ENCODE results near the gene FBXO41. TPM values are rescaled to one million over a fixed set of nuclear protein-coding genes. Genes with fewer than 3 reads are reported as not detected.

FBXO41 gene
- total RNA-seq, 2 experiments from 2014 or later, result 15.2 to 15.6 TPM

DNA sequence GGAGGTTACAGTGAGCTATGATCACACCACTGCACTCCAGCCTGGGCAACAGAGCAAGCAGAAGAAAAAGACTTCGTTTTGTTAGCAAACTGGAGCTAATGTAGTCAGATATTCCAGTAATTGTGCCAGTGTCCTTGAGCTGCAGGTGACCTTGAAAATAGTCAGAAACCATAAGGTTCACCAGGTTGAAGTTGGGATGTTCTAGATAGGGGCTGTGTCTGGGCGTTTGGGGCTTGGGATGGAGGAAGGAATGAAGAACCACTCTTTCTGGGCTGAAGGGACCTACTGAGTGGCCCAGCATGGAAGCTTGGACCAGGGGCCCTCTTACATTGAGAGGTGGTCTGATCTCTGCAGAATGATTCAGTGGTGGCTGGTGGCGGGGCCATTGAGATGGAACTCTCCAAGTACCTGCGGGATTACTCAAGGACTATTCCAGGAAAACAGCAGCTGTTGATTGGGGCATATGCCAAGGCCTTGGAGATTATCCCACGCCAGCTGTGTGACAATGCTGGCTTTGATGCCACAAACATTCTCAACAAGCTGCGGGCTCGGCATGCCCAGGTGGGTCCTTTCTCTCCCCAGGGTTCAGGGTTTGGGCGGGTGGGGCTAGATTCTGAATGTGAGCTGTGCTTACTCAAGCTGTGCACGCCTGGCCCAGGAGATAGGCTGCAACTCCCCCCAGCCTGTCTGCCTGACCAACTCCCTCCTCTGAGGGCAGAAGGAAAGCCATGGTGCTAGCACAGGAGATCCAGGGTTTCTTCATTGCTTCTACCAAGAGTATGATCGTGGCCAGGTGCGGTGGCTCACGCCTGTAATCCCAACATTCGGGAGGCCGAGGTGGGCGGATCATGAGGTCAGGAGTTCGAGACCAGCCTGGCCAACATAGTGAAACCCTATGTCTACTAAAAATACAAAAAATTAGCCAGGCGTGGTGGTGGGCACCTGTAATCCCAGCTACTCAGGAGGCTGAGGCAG is 33.1 kb downstream of the FBXO41 start:
- Mint-ChIP-seq H3K36me3 (peaks cover 47% of the 10 kb centered on the region), H3K4me3 (no peak overlapping the region), H3K27me3 (no peaks in the 10 kb centered on the region), H3K9me3 (no peaks in the 10 kb centered on the region), H3K27ac (no peak overlapping the region), H3K4me1 (ENCODE audit: low read depth) (peaks cover 5% of the 10 kb centered on the region)
- ChIA-PET POLR2A (interaction anchor here (0.6 kb wide), 1 partner anchor 16 kb away, joined by 3 read pairs; no protein-coding TSS in a partner anchor), CTCF (no interaction called here)
- no peak for DNase-seq
- intact Hi-C loops (cut with micrococcal nuclease), result no loop called here

DNA sequence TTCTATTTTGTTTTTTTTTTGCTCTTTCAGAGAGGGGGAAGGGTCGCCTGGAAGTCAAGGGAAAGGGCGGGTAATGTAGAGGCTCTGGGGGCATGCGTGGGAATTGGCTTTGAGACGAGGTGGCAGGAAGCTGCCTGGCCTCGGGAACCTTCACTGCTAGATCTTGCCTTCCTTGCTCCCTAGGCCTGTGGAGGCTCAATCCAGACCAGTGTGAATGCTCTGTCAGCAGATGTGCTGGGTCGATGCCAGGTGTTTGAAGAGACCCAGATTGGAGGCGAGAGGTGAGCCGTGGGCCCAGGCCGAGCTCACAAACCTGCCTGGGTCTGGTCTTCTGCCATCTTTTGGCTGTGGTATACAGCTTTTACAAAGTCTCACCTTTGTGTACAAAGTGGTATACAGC is 34.6 kb downstream of the FBXO41 start:
- intact Hi-C loops (cut with micrococcal nuclease), result no loop called here
- no peak overlapping the region for H3K4me3 Mint-ChIP-seq
- H3K9me3 Mint-ChIP-seq, result no peaks in the 10 kb centered on the region
- no peaks in the 10 kb centered on the region for H3K27me3 Mint-ChIP-seq
- no peak overlapping the region for H3K27ac Mint-ChIP-seq
- peaks cover 11% of the 10 kb centered on the region for H3K4me1 Mint-ChIP-seq (ENCODE audit: low read depth)
- no peak for DNase-seq
- POLR2A ChIA-PET, result no interaction called here
- CTCF ChIA-PET, result no interaction called here
- H3K36me3 Mint-ChIP-seq, result peaks cover 58% of the 10 kb centered on the region

DNA sequence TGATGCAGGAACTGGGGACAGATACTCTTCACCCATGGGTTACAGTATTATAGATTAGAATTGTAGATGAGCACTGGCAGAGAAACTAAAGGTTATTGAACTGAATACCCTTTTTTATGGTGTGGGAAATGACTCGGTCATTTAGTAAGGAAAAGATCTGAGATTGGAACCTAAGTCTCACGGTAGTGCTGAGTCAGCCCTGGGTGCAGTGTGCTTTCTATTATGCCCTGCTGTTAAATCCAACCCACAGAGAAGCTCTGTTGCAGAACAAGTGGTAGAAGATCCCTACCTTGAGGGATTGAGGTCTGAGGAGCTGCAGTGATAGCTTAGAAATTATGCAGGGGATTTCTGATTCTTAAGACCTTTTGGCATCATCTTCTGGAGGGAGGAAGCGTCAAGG is 37.4 kb downstream of the FBXO41 start:
- Mint-ChIP-seq H3K27ac (peak overlapping the region; percentile 16), H3K9me3 (no peaks in the 10 kb centered on the region), H3K4me3 (no peak overlapping the region), H3K36me3 (peaks cover 71% of the 10 kb centered on the region), H3K27me3 (no peaks in the 10 kb centered on the region), H3K4me1 (ENCODE audit: low read depth) (peaks cover 21% of the 10 kb centered on the region)
- intact Hi-C loops (cut with micrococcal nuclease), result no loop called here
- ChIA-PET POLR2A (no interaction called here), CTCF (interaction anchor here (1.5 kb wide), 1 partner anchor 43 kb away, joined by 8 read pairs; no protein-coding TSS in a partner anchor)
- no peak for DNase-seq

DNA sequence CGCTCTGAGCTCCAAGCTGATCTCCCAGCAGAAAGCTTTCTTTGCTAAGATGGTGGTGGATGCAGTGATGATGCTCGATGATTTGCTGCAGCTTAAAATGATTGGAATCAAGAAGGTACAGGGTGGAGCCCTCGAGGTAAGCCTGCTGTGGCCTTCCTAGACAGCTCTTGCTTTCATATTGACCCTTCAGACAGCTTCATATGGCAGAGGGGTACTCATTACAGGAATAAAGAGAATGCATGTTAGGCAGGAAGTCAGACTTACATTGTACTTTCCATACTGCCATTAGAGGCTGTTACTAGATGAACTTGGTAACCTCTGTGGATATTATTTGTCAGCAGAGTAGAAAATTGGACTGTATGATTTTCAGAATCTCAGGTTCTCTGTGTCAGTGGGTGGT is 39.7 kb downstream of the FBXO41 start:
- Mint-ChIP-seq H3K4me1 (ENCODE audit: low read depth) (peaks cover 23% of the 10 kb centered on the region), H3K27ac (peak overlapping the region; percentile 62), H3K4me3 (no peak overlapping the region), H3K36me3 (peaks cover 61% of the 10 kb centered on the region), H3K27me3 (no peaks in the 10 kb centered on the region), H3K9me3 (no peaks in the 10 kb centered on the region)
- no peak for DNase-seq
- intact Hi-C loops (cut with micrococcal nuclease), result no loop called here
- CTCF ChIA-PET, result interaction anchor here (1.1 to 1.5 kb wide), 2 partner anchors 32 to 45 kb away, joined by 4 to 7 read pairs; no protein-coding TSS in a partner anchor
- POLR2A ChIA-PET, result interaction anchor here (1.8 to 3.6 kb wide), 2 partner anchors 9 to 10 kb away, joined by 7 to 18 read pairs; partner anchors contain the start of gene CCT7

DNA sequence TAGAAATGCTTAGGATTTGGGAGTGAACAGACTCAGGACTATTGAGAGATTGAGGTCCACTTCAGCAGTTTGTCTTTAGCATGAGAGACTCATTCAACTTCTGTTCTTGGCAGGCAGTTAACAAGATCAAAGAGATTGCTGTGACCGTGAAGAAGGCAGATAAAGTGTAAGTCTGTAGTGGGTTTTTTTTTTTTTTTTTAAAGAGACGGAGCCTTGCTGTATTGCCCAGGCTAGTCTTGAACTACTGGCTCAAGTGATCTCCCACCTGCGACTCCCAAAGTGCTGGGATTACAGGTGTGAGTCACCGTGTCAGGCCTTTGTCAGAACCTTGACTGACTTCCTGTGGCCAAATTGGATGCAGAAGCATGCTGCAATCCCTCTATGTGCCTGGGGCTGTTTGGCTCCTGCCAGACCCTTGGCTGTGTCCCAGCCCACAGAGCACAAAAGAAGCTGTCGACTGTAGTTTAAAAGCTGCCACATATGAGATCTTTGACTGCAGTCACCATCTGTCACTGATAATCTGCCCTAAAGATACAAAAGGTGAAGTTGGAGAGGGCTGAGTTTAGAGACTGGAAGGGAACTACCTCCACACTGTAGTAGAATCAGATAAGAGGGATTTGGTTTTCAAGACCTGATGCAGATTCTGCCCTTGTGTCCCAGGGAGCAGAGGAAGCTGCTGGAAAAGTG is 40.3 kb downstream of the FBXO41 start:
- no peak for DNase-seq
- CTCF ChIA-PET, result interaction anchor here (1.1 to 1.5 kb wide), 2 partner anchors 32 to 45 kb away, joined by 4 to 7 read pairs; no protein-coding TSS in a partner anchor
- Mint-ChIP-seq H3K36me3 (peaks cover 59% of the 10 kb centered on the region), H3K9me3 (no peaks in the 10 kb centered on the region), H3K4me3 (no peak overlapping the region), H3K27ac (peak overlapping the region; percentile 62), H3K4me1 (ENCODE audit: low read depth) (peaks cover 29% of the 10 kb centered on the region), H3K27me3 (no peaks in the 10 kb centered on the region)
- POLR2A ChIA-PET, result interaction anchor here (1.8 to 3.6 kb wide), 2 partner anchors 9 to 10 kb away, joined by 7 to 18 read pairs; partner anchors contain the start of gene CCT7
- intact Hi-C loops (cut with micrococcal nuclease), result no loop called here

DNA sequence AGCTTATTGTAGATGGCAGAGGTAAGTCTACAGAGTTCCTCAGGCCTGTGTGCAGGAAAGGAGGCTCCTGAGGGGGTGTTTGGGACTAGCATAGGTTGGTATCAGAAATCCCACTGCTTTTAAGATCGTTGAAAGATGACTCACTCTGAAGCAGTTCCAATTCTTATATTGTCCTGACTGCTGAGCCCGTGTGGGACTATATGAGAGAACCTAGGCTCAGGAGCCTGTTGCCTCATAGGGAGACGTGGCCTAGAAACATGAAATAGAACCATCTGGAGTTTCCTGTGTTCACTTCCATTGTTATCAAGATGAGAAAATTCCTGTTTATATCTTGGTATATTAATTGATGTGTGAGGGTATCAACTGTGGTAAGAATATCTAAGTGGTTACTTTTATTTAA is 44.5 kb downstream of the FBXO41 start:
- Mint-ChIP-seq H3K36me3 (peaks cover 46% of the 10 kb centered on the region), H3K27ac (peak overlapping the region; percentile 25), H3K27me3 (no peaks in the 10 kb centered on the region), H3K9me3 (no peaks in the 10 kb centered on the region), H3K4me3 (no peak overlapping the region), H3K4me1 (ENCODE audit: low read depth) (peaks cover 50% of the 10 kb centered on the region)
- DNase-seq, result no peak
- ChIA-PET POLR2A (no interaction called here), CTCF (interaction anchor here (1.8 to 10.2 kb wide), 2 partner anchors 27 to 51 kb away, joined by 4 to 70 read pairs; partner anchors contain the start of gene EGR4)
- intact Hi-C loops (cut with micrococcal nuclease), result loop anchor here (10.0 kb wide), 1 partner anchor 1215 kb away; the partner anchor contains the start of genes INO80B and WBP1

DNA sequence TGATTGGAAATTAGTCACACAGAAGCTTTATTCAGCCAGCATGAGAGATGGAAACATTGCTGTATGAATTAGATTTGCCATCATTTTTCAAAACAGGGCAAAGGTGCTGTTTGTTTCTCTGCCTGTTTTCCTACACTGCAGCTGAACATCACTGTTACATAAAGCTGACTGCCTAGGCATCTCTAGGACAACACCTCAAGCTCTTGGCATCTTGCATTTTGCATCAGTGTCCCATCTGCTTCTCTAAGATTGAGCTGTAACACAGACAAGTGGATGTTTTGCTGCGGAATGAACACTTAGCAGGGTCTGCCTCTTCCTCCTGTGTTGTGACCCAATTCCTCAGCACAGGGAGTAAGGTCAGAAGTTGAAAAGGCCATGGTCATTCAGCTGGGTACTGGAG is 45.3 kb downstream of the FBXO41 start:
- H3K4me1 Mint-ChIP-seq (ENCODE audit: low read depth), result peaks cover 43% of the 10 kb centered on the region
- peaks cover 40% of the 10 kb centered on the region for H3K36me3 Mint-ChIP-seq
- POLR2A ChIA-PET, result no interaction called here
- CTCF ChIA-PET, result interaction anchor here (1.8 to 10.2 kb wide), 2 partner anchors 27 to 52 kb away, joined by 4 to 70 read pairs; partner anchors contain the start of gene EGR4
- H3K27me3 Mint-ChIP-seq, result no peaks in the 10 kb centered on the region
- no peaks in the 10 kb centered on the region for H3K9me3 Mint-ChIP-seq
- no peak overlapping the region for H3K4me3 Mint-ChIP-seq
- intact Hi-C loops (cut with micrococcal nuclease), result loop anchor here (10.0 kb wide), 1 partner anchor 1216 kb away; the partner anchor contains the start of genes INO80B and WBP1
- no peak for DNase-seq
- peak overlapping the region; percentile 25 for H3K27ac Mint-ChIP-seq

DNA sequence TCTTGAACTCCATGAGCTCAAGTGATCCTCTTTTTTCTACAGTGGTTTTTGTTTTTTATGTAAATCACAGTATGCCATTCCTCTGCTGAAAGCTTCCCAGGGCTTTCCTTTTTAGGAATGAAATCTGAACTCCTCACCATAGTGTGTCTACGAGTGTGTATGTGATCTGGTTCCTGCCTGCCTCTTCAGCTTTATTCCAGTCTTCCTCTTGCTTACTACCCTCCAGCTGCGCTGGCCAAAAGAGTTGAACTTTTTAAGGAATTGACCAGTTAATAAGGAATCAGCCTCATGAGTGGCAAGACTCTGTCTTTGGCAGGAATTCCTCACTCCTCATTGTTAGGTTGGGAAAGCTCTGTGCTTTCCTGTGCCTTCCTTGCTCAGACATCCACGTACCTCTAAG is 46.1 kb downstream of the FBXO41 start:
- intact Hi-C loops (cut with micrococcal nuclease), result loop anchor here (10.0 kb wide), 1 partner anchor 1217 kb away; the partner anchor contains the start of genes INO80B and WBP1
- Mint-ChIP-seq H3K9me3 (no peaks in the 10 kb centered on the region), H3K27me3 (peaks cover 1% of the 10 kb centered on the region), H3K27ac (peak overlapping the region; percentile 14), H3K36me3 (peaks cover 34% of the 10 kb centered on the region), H3K4me1 (ENCODE audit: low read depth) (peaks cover 42% of the 10 kb centered on the region), H3K4me3 (no peak overlapping the region)
- POLR2A ChIA-PET, result no interaction called here
- DNase-seq, result no peak
- CTCF ChIA-PET, result interaction anchor here (2.0 to 10.2 kb wide), 2 partner anchors 25 to 53 kb away, joined by 10 to 70 read pairs; partner anchors contain the start of gene EGR4

DNA sequence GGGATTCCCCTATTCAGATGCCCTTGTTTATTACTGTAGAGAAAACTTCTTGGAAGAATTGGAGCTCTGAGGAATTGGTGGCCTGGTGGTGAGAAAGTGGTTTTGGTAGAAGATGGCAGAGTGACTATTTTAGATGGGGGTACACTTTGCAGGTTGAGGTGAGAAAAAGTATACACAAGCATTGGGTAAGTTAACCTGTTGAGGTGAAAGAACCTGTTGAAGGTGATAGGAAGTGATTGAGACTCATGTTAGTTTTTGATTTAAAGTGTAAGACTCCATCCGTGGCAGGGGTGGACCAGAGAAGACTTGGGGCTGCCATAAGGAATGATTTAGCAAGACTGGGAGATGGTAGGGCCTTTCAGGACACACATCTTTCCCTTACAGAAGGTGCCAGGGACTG is 47.1 kb downstream of the FBXO41 start:
- intact Hi-C loops (cut with micrococcal nuclease), result loop anchor here (10.0 kb wide), 1 partner anchor 1218 kb away; the partner anchor contains the start of genes INO80B and WBP1
- DNase-seq, result no peak
- Mint-ChIP-seq H3K4me1 (ENCODE audit: low read depth) (peaks cover 44% of the 10 kb centered on the region), H3K27ac (peak overlapping the region; percentile 28), H3K36me3 (peaks cover 30% of the 10 kb centered on the region), H3K27me3 (peaks cover 1% of the 10 kb centered on the region), H3K4me3 (peak overlapping the region; percentile 2), H3K9me3 (no peaks in the 10 kb centered on the region)
- POLR2A ChIA-PET, result interaction anchor here (0.7 kb wide), 1 partner anchor 941 kb away, joined by 3 read pairs; the partner anchor contains the start of gene MOB1A
- CTCF ChIA-PET, result interaction anchor here (2.0 to 10.2 kb wide), 2 partner anchors 24 to 54 kb away, joined by 10 to 70 read pairs; partner anchors contain the start of gene EGR4

DNA sequence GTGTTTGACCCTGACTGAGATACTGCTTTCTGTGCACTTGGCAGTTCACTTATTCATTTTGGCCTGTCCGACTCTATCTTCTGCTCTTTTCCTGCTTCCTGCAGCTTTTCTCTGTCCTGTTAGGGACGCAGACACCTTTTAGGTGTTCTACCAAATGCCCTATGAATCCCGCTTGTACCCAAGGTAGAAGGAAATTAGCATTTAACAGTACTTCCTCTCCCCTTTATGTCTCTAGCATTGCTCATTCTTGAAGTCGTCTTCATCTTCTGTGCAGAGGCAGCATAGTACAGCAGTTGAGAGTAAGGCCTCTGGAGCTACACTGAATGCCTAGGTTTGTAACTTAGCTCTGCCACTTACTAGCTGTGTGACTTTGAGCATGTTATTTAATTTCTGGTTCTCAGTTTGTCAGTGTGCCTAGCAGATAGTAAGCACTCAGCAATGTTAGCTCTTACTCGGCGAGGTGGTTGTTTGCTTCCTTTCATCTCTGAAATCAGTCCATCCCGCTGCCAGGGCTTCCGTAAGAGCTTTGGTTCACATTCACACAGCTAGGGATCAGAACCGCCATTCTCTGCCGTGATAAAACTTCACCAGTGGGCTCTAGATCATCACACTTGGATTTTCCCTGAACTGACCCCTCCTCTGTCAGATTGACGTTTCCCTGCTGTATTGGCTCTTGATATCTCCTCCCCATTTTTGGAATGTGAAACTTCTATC is 48.8 kb downstream of the FBXO41 start:
- H3K4me3 Mint-ChIP-seq, result peak overlapping the region; percentile 87
- ChIA-PET CTCF (interaction anchor here (0.6 to 10.2 kb wide), 7 partner anchors 21 to 636 kb away, joined by 3 to 70 read pairs (median 4); partner anchors contain the start of genes EGR4 and SMYD5), POLR2A (interaction anchor here (0.6 to 3.4 kb wide), 5 partner anchors 9 to 150 kb away, joined by 3 to 32 read pairs (median 14); partner anchors contain the start of gene ALMS1)
- peaks cover 44% of the 10 kb centered on the region for H3K4me1 Mint-ChIP-seq (ENCODE audit: low read depth)
- H3K36me3 Mint-ChIP-seq, result peaks cover 25% of the 10 kb centered on the region
- no peaks in the 10 kb centered on the region for H3K9me3 Mint-ChIP-seq
- peak overlapping the region; percentile 80 for H3K27ac Mint-ChIP-seq
- DNase-seq, result peak; percentile 23
- intact Hi-C loops (cut with micrococcal nuclease), result loop anchor here (1.0 to 10.0 kb wide), 2 partner anchors 55 to 1219 kb away; partner anchors contain the start of genes INO80B and WBP1
- H3K27me3 Mint-ChIP-seq, result peaks cover 1% of the 10 kb centered on the region

All from activated CD4-positive, alpha-beta memory T cell treated with anti-CD3 and anti-CD28 coated beads for 36 hours (primary cell).